ENCODE measurements around the gene VGLL1. TPM values are rescaled to one million over a fixed set of nuclear protein-coding genes. Genes with fewer than 3 reads are reported as not detected.

Gene VGLL1
- total and polyA plus RNA-seq, 4 donors = not detected

DNA sequence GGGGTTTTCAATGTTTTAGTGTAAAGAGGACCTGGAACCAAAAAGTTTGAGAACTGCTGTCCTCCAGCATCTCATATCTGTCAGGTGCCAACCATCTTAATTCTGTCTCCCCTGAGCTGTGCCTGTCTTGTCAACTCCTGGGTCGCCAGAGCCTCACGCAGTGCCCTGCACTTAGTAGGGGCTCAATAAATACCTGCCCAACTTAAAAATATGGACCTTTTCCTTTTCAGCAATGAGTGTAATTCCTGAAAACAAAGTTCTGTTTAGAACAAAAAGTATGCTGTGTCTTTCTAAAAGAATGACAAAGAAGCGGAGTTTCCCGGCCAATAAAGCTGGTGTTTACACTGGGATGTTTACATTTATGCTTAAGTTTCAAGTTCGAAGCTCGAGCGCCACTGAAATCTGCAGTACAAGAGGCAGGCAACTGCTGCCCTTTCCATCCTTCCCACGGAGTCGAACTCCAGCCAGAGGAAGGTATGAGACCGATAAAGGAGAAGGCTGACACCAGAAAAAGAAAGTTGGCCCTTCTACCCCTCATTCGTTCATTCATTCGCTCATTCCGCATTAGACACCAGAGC lies 35.7 kb upstream of the VGLL1 start:
- DNase-seq (ENCODE audit: low spot score) = no peak
- peaks cover 0 to 9% (median under 1%) of the 10 kb centered on the region in 4 donors for H3K4me1 ChIP-seq (ENCODE audit: control insufficient read depth in 4 of 4, insufficient read depth in 4 of 4, low read length in 3 of 4)
- 2% methylated on average over 13 of the region's 13 CpGs for WGBS

More for the DNA sequence above, 35.7 kb upstream of the VGLL1 start:
- TF ChIP-seq GABPA (IDR thresholded peaks at IDR 0.05 in 1 of 2, conservative IDR thresholded peaks at IDR 0.05 in 1 of 2) (no peak), NR2F2 (IDR thresholded peaks at IDR 0.05) (no peak), SP1 (IDR thresholded peaks at IDR 0.05) (no peak), JUND (IDR thresholded peaks at IDR 0.05) (no peak), HNF4A (conservative IDR thresholded peaks at IDR 0.05) (no peak), TAF1 (conservative IDR thresholded peaks at IDR 0.05) (no peak), YY1 (IDR thresholded peaks at IDR 0.05) (no peak), FOXA2 (IDR thresholded peaks at IDR 0.05) (no peak), EGR1 (IDR thresholded peaks at IDR 0.05; ENCODE audit: low read depth in 2 of 2) (no peak), RAD21 (IDR thresholded peaks at IDR 0.05) (no peak), HNF4G (IDR thresholded peaks at IDR 0.05) (no peak)
- TF ChIP-seq, protein P1, sequence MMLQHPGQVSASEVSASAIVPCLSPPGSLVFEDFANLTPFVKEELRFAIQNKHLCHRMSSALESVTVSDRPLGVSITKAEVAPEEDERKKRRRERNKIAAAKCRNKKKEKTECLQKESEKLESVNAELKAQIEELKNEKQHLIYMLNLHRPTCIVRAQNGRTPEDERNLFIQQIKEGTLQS (IDR thresholded peaks at IDR 0.05) = no peak
- TF ChIP-seq, protein P2, sequence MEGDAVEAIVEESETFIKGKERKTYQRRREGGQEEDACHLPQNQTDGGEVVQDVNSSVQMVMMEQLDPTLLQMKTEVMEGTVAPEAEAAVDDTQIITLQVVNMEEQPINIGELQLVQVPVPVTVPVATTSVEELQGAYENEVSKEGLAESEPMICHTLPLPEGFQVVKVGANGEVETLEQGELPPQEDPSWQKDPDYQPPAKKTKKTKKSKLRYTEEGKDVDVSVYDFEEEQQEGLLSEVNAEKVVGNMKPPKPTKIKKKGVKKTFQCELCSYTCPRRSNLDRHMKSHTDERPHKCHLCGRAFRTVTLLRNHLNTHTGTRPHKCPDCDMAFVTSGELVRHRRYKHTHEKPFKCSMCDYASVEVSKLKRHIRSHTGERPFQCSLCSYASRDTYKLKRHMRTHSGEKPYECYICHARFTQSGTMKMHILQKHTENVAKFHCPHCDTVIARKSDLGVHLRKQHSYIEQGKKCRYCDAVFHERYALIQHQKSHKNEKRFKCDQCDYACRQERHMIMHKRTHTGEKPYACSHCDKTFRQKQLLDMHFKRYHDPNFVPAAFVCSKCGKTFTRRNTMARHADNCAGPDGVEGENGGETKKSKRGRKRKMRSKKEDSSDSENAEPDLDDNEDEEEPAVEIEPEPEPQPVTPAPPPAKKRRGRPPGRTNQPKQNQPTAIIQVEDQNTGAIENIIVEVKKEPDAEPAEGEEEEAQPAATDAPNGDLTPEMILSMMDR (IDR thresholded peaks at IDR 0.05; ENCODE audit: low read depth, low read length, missing input control) = no peak
- TF ChIP-seq, protein P3, sequence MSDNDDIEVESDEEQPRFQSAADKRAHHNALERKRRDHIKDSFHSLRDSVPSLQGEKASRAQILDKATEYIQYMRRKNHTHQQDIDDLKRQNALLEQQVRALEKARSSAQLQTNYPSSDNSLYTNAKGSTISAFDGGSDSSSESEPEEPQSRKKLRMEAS (IDR thresholded peaks at IDR 0.05) = no peak
- TF ChIP-seq, protein P4, sequence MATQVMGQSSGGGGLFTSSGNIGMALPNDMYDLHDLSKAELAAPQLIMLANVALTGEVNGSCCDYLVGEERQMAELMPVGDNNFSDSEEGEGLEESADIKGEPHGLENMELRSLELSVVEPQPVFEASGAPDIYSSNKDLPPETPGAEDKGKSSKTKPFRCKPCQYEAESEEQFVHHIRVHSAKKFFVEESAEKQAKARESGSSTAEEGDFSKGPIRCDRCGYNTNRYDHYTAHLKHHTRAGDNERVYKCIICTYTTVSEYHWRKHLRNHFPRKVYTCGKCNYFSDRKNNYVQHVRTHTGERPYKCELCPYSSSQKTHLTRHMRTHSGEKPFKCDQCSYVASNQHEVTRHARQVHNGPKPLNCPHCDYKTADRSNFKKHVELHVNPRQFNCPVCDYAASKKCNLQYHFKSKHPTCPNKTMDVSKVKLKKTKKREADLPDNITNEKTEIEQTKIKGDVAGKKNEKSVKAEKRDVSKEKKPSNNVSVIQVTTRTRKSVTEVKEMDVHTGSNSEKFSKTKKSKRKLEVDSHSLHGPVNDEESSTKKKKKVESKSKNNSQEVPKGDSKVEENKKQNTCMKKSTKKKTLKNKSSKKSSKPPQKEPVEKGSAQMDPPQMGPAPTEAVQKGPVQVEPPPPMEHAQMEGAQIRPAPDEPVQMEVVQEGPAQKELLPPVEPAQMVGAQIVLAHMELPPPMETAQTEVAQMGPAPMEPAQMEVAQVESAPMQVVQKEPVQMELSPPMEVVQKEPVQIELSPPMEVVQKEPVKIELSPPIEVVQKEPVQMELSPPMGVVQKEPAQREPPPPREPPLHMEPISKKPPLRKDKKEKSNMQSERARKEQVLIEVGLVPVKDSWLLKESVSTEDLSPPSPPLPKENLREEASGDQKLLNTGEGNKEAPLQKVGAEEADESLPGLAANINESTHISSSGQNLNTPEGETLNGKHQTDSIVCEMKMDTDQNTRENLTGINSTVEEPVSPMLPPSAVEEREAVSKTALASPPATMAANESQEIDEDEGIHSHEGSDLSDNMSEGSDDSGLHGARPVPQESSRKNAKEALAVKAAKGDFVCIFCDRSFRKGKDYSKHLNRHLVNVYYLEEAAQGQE (IDR thresholded peaks at IDR 0.05) = no peak
- TF ChIP-seq, protein P5, sequence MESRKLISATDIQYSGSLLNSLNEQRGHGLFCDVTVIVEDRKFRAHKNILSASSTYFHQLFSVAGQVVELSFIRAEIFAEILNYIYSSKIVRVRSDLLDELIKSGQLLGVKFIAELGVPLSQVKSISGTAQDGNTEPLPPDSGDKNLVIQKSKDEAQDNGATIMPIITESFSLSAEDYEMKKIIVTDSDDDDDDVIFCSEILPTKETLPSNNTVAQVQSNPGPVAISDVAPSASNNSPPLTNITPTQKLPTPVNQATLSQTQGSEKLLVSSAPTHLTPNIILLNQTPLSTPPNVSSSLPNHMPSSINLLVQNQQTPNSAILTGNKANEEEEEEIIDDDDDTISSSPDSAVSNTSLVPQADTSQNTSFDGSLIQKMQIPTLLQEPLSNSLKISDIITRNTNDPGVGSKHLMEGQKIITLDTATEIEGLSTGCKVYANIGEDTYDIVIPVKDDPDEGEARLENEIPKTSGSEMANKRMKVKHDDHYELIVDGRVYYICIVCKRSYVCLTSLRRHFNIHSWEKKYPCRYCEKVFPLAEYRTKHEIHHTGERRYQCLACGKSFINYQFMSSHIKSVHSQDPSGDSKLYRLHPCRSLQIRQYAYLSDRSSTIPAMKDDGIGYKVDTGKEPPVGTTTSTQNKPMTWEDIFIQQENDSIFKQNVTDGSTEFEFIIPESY (IDR thresholded peaks at IDR 0.05) = no peak
- no peaks in the 10 kb centered on the region for H3K27me3 ChIP-seq (ENCODE audit: control insufficient read depth in 4 of 4, insufficient read depth in 4 of 4, low read length in 3 of 4)
- peak overlapping the region in 1 of 2 donors; percentile 73 for H3K9ac ChIP-seq (ENCODE audit: low read depth in 1 of 2, low read length in 2 of 2)
- no peaks in the 10 kb centered on the region for H3K9me3 ChIP-seq (ENCODE audit: control insufficient read depth in 4 of 4, low read length in 3 of 4)
- H3K4me3 ChIP-seq (ENCODE audit: low read depth in 1 of 3, low read length in 3 of 3) = peak overlapping the region; percentile 51 to 89 (median 80)
- H3K36me3 ChIP-seq (ENCODE audit: control insufficient read depth in 4 of 4, insufficient read depth in 3 of 4, low read depth in 1 of 4, low read length in 3 of 4) = peaks cover 0 to 4% (median 1%) of the 10 kb centered on the region in 4 donors
- peak overlapping the region; percentile 65 to 92 for H3K27ac ChIP-seq (ENCODE audit: low read depth in 1 of 2, low read length in 2 of 2)
